HG03066 (cell line): ENCODE measurements around the gene FGF14.

Source experiments
- ATAC-seq: cut with Tn5 transposase; IDR thresholded peaks from one replicate; pipeline ENCODE4 v1.9.1; 2021; ENCODE audit warnings: low read depth; ENCODE audit not compliant: unreplicated experiment

Gene FGF14

DNA sequence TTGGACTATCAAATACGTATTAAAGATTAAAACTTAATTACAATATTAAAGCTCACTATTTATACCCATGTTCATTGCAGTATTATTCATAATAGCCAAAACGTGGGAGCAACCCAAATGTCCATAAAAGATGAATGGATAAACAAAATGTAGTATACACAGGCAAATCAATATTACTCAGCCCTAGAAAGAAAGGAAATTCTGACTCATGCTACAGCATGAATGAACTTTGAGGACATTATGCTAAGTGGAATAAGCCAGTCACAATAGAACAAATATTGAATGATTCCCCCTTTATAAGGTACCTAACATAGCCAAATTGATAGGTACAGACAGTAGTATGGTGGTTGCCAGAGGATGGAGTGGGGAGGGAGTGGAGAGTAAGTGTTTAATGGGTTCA lies 457.3 kb downstream of the FGF14 start:
- no peak for ATAC-seq

DNA sequence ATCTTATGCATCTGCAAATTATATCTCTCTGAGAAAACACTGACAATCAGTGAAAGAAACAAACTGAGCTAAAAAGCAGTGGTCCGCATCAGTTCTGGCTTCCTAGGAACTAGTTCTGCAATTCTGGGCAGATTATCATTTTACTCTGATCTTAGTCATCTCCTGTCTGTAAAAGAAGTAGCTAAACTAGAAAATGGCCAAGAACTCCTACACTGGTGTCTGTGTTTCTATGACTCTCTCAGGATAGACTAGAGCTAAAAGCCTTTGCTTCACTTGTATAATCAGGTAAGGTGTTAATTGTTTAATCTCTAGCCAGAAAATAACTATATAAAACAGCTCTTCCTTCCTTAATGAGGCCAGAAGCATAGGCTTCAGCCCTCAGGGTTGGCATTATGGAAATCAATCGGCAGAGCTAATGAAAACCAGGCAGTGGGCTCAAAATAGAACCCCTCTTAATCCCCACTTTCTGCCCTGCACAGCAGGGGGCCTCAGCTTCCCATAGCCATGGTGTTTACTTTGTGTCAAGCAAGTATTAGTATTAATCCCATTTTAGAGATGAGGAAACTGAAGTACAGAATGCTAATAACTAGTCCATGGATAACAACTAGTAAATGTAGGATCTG lies 459.2 kb downstream of the FGF14 start:
- ATAC-seq, result no peak

DNA sequence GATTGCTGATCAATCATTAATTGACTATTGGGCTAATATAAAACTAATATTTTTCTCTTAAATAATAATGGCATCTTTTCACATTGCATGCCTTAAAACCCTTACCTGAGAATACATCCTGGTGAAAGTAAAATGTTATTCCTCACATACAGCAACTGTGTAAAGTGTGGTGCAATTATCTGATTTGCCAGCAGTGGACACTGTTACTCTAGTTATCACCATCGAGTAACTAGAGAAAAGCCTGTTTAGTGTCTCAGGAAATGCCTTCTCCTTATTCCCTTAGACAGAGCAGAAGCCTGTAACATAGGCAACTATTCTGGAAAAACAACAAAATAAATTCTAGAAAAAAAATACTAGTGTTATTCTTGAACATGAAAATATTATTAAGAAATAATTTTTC lies 459.8 kb downstream of the FGF14 start:
- no peak for ATAC-seq

DNA sequence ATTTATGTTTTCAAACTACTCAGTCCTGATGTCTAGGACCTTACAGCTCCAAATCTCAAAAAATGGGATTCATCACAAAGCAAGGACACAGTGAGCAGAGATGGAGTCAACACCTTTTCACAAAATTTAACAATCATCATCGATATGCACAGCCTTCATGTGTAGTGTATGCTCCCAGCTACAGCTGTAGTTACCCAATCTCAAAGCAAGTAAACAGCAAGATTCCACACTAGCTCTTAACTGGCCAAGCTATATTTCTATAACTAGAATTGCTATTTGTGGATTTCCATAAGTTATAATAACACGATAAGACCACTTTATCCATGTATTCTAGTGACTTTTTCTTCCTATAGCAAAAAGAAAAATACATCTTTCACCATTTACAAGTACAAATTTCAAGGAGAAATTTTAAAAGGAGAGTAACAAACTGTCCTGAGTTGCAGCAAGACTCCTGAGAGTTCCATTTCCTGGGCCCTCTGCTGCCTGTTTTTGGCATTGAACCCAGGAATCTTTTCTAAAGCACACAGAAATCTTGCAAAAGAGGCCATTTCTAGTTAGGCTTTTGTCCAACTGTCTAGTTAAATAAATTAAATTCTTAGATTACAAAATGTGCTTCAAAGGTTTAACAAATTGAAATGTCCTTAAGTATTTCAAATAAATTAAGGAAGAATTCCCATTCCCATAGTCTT lies 460.6 kb downstream of the FGF14 start:
- ATAC-seq, result no peak

DNA sequence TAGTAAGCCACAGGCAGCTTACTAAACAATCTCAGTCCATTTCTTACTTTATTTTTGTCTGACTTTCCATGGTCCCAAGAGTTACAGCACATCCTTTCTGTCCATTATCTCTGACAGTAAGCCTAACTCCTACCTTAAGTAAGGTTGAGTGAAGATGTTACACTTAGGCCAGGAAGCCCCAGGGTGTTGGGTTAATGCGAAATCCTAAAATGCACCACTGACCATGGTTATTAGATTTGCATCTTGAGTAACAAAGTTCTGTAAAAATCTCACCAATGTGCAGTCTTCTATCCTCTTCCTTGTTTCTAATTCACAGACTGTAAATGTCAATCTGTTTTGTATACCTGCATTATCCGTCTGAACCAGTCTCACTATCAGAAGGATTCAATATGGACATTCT lies 462.5 kb downstream of the FGF14 start:
- ATAC-seq, result no peak

DNA sequence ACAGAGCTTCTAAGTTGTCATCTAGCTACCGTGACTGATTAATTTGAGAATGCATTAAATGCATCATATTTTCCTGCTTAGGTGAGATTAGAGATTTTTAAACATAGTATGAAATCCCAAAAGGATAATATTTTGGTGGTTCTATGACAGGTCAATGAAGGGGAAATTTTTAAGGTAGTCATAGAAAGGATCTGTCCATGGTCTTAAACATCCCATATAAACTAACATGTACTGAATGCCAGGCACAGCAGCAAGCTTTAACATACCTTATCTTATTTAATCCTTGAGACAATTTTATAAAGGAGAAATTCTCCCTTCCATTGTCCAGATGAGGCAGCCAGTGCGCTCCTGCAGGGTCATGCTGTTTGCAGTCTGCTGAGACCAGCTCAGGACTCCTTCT lies 466.0 kb downstream of the FGF14 start:
- no peak for ATAC-seq

DNA sequence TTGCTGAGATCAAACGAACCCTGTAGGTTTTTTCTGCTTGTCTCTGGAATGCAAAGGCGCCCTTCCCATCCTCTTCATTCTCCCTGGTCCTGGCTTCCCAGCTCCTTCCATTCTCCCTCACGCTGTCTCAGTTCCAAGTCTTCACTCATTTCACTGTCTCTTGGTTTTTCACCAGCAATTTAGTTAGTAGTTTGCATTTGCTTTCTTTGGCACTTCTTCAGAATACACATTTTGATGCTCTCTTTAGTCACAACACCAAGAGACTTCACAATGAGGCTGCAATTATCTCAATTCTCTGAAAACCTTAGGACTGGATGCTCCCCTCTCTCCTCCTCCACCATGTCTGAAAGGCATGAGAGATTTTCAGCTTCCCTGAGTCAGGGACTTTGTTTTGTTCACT lies 470.7 kb downstream of the FGF14 start:
- no peak for ATAC-seq

DNA sequence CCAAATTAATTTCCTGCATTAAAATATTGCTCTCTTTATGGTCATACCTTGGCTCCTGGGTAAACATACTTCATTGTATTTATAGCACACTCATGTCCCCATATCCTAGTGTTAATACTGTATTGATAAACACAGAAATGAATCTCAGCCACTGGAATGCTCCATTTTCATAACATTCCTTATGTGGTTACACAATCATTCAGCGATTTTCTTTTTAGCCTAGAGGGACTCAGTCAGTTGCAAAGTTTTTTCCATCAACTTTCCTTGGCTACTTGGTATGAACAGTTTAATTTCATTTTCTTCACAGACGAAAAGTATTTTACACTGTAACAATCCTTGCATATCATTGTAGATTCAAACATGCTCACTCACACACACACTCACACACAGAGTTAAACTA lies 471.5 kb downstream of the FGF14 start:
- no peak for ATAC-seq

DNA sequence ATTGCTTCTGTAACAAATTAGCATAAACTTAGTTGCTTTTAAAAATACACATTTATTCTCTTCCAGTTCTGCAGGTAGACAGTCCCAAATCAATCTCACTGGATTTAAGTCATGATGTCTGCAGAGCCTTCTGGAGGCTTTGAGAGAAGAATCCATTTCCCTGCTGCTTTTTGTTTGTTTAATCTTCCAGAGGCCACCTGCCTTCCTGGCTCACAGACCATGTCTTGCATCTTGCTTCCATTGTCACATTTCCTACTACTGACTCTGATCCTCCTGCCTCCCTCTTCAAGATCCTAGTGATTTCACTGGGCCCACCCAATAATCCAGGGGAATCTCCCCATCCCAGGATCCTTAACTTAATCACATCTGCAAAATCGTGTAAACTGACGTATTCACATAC lies 476.1 kb downstream of the FGF14 start:
- no peak for ATAC-seq

DNA sequence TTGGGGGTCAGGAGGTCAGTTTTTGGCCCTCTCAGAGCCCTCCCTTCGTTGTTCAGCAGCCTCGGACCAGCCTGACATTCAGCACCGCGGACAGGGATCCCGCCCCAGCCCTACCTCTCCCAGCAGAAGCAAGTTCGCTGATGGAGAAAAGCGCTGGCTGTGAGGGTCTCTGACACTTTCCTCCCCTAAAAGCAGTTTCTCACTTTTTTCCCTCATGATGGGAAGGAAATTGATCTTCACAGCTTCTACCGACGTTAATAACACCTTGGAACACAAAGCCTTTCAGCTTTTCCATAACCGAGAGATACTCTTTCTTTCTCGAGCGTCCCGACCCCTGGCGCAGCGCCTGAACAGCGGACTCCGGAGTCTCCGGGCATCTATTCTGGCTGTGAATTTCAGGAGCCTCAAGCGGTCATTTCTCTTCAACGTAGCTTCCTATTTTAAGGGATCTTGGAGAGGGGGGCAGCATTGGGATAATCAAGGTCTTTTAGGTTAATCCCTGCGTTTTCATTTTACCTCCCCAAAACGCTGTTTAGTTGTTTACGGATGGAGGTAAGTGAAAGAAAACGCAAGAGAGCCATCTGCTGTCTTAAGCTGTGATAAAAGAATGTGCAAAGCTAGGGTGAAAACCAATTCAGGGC lies 482.2 kb downstream of the FGF14 start:
- ATAC-seq, result no peak

DNA sequence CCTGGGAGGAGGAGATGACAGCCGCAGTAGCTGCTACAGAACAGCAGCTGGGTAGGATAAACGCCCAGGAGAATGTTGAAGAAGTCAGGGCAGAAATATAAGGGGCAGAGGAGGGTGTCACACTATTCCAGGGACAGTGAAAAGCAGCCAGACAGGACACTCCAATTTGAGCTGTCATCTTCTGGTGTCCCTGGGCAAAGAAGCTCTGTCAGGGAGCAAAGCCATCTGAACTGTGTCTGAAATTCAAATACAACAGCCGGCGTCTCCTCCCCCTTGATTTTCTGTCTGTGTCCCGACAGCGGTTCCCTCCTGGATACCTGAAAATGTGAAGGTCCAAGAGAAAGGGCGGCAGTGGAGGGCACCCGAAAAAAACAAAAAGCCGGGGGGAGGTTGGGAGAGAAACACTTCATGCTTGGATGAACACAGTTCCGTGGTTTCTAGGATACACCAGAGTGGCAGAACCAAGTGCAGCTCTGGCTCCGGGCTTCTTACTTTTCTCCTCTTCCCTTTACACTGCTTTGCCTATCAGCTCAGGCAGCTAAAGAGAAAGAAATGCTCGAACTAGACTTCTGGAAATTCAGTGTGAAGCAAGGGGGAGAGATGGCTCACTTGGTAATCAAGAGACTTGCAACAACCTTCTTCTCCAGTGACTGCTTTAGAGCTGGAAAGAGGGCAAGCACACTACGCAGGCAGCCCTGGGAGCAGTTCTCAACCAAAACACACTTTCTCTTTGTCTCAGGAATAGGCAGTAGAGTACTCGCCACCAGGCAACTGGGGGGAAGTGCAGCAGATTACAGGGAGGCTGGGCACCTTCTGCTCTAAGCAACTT lies 483.8 kb downstream of the FGF14 start:
- ATAC-seq, result no peak

DNA sequence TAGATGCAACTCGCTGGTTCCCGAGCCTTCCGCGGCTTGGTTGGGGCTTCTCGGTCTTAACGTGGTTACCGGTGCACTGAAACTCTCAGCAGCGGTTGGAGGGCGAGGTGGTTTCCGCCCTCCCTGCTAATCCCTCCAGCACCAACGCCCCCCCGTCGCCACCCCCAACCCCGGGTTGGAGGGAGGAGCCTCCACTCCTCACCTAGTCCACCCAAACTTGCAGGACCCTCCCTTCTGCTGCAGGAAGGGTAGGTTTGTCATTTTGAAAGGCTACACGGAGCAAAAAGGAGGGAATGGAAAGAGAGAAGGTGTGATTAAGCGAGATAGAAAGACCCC lies 484.4 kb downstream of the FGF14 start:
- ATAC-seq, result no peak

DNA sequence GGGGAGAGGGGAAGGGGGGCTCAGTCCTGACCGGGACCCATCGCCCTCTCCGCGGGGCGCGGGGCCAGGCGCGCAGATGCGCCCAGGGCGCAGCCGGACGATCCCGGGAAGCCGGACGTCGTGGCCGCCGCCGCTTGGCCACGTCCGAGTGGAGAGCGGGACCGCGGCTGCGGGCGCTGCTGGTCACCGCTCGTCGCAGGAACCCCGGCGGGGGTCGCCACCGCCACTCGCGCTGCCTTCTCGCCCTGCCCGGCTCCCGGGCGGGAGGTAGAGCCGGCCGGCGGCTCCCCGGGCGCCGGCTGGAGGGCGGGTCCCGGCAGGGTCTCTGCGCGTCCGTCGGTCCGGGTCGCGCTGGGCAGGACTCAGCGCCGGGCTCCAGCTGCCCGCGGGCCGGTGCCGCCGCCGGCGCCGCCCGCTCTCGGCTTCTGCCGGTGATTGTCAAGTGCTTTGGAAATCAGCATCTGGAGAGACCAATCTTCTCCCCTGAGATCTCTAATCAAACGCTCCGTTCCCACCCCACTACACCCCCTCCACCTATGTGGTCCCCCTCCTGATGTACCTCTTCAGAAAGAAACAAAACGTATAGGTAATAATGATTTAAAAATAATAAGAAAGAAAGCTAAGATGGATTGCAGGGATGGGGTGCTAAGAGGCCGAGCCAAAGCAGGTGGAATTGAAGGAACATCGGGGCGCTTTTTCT lies 484.9 kb downstream of the FGF14 start:
- ATAC-seq, result no peak

DNA sequence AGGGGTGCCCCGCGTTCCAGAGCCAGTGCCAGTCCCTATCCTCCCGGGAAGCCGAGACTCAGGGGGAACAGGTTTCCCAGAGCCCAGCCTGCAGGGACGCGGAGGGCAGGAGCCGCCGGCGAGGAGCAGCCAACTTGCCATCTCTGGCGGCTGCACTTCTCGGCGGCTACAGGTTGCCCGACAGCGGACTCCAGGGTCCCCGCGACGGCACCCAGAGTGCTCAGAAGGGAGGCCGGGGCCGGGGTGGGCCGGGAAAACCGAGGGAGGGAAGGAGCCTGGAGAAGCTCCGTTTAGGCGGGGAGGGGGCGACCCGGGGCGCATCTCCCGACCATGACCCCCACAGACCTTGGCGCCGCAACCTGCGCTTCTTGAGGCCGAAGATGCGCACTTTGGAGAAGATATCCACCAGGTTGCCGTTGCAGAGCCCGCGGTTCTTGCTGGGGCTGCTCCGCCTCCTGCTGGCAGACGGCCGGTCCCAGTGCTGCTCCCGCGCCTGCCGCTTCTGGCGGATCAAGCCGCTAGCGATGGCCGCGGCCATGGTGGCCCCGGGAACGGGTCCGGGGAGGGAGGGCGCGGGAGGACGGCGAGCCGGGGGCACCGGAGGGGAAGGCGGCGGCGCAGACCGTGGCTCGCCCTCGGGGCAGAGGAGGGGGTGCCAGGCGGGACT lies 485.6 kb downstream of the FGF14 start:
- ATAC-seq, result no peak

DNA sequence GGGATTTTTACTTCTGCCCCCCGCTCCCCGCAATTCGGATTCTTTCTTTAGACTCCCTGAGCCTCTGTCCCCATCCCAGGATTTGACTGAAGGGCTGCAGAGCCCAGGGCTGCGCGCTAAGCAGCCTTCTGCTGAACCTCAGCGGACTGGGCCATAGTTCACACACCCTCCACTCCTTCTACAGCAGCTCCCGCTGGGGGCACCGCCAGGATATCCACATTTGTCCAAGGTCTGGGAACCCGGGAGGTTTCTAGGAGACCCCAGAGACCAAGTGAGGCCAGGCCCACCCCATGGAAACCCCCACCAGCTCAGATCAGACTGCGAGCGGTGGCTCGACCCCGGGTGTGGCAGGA lies 486.1 kb downstream of the FGF14 start:
- ATAC-seq, result no peak

DNA sequence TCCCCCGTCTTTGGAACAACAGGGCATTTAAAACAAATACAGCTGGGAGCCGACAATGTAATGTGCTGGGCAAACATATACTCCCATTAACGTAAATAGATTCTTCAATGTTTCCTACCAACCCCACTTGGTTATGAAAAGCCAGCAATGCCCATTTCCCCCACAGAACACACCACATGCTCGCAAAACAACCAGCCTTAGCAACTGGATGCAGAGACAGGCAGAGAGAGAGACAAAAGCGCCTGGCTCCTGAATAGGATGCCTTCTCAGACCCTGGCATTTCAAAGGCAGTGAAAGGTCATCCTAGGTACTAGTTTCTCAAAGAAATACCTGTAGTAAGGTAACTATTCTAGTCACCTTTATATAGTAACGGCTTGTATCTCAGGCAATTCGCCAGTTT lies 486.5 kb downstream of the FGF14 start:
- ATAC-seq, result no peak

DNA sequence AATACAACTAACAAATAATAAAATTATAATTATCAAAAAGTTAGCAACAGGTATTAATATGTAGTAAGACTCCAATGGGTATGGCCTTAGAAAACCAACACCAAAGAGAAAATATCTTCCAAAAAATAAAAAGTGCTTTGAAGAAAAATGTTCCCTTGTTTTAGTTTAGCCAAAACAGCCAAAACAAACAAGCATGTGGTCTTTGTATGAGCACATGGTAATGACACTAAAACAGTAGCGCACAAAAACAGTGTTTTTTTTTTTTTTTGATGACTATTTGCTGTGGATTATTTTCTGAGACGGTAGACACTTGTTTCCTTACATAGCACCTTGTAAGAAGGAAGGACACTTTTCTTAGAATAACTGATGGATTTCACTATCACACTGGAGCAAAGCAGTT lies 490.1 kb downstream of the FGF14 start:
- no peak for ATAC-seq

DNA sequence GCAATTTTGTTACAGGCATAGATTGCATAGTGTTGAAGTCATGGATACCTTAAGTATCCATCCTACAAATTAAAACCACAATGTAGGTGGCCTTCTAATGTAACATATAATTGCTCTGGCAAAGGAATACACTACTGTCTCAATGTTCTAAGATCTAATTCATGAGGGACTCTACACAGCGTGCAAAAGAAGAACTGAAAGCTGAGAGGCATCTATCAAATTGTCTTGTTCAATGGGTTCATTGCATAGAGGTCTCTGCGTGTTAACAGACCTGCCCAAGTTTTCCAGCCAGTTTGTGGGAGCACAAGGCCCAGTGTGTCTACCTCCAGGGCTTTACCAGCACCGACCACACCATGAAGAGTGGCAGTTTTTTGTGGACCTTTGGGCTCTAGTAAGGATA lies 498.0 kb downstream of the FGF14 start:
- ATAC-seq, result no peak

DNA sequence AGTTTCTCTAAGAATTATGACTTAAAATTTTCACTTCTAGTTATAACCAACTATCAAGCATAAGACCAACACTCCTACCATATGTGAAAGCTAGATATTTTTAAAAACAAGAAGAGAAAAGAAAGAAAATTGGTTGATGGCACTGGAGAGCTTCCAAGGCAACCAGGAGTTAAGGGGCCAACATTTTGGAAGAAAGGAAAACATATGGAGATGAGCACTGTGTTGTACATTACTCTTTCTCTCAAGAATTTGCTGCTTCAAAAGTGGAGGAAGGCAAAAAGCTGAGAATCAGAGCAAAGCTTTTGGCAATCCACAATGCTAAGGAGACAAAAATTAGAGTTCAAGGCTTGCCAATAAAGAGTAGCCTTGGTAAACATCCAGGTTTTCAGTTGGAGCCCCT lies 503.2 kb downstream of the FGF14 start:
- no peak for ATAC-seq

DNA sequence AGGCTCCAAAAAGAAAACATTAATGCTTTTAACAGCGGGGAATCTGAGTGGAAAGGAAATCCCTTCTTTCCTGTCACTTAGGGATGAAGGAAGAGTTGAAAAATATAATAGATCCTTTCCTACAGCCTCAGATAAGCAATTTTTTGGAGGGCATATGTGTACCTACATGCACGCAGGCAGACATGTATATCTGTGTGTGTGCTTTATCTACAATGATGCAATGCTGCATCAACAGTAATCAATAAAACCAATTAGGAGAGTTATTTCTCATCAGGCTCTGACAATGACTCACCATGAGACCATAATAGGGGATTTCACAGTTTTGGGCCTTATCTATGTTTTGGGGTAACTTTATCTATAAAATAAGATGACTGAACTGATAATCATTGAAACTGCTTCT lies 505.3 kb downstream of the FGF14 start:
- no peak for ATAC-seq
